Astrocyte of the cerebellum (primary cell): ENCODE data around the gene ARPP21.

ENCODE experiments used
- DNase-seq: peaks from one replicate; pipeline ENCODE4 v3.0.0-alpha.2; 2011; ENCODE audit warnings: low read depth
- H3K4me3 ChIP-seq: 2 replicates; pipeline ENCODE4 v1.5.1; 2011; ENCODE audit warnings: mild to moderate bottlenecking, low read depth, low read length, moderate library complexity
- CTCF ChIP-seq: IDR thresholded peaks from 2 replicates; pipeline ENCODE4 v1.5.1; 2012; ENCODE audit warnings: low read length, low read depth, moderate library complexity, mild to moderate bottlenecking; ENCODE audit errors: missing control alignments
- in situ Hi-C: cut with HindIII; loops from 2 replicates; pipeline ENCODE4 v1.10.0; 2017; ENCODE audit warnings: low sequenced_read_pairs

The ARPP21 gene

DNA sequence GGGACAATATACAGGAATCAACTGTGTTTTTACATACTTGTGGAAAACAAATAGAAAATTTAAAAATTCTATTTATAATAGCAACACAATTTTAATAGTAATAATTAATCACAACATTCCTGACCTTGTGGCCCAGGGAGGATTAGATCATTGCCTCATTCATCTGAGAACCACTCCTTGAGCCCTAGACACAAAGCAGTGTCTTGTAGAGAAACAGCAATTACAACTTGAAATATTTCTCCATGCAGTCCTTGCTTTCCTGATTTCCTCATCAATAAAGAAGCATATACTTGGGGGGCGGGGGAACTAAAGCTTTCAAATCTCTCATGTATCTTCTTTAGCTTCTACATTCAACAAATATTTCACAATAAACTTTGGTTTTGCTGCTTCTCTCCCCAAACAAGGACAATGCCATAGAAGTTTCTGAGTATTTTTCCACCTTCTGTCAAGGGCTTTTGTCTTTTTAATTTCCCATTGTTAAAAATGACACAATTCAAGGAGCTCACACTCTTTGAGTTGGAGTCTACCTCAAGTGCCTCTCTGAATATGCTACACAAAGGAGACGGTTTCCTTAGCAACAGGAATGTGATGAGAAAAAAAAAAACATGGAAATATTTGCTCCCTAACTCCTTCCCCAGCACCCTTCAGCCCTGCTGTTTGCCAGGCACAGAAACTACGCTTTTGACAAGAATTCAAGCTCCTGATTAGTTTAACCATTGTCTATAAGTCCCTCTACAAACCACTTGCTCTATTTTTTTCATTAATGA, 118.8 kb downstream of the ARPP21 start:
- in situ Hi-C loops = no loop called here
- no peak for TF ChIP-seq CTCF
- no peak for DNase-seq
- H3K4me3 ChIP-seq = no peak overlapping the region

- no peak for DNase-seq
- in situ Hi-C loops = no loop called here
- no peak overlapping the region for H3K4me3 ChIP-seq
- TF ChIP-seq CTCF = no peak
Measured at GRCh38 chr3:35760146-35760545, 120.8 kb downstream of the ARPP21 start.

DNA sequence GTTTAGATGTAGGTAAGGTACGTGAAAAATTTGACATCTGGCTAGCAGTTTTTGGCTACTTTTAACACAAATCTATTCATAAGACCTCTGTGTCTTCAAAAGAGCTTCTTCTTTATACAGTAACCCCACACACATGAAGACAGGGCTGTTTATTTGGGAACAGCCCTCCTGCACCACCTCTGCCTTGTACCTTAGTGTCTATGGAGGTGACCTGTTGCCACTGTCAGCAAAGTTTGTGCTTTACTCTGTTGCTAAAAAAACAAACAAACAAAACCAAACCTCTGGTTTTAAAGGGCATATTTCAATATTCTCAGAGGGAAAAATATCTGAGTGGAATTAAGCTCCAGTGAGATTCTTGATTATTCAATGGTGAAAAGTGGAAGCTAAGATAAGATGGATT, 122.0 kb downstream of the ARPP21 start:
- in situ Hi-C loops = no loop called here
- no peak overlapping the region for H3K4me3 ChIP-seq
- no peak for DNase-seq
- no peak for TF ChIP-seq CTCF

- no peak for TF ChIP-seq CTCF
- no peak overlapping the region for H3K4me3 ChIP-seq
- in situ Hi-C loops = no loop called here
- DNase-seq = no peak
Measured at GRCh38 chr3:35772381-35773015, 133.2 kb downstream of the ARPP21 start.

DNA sequence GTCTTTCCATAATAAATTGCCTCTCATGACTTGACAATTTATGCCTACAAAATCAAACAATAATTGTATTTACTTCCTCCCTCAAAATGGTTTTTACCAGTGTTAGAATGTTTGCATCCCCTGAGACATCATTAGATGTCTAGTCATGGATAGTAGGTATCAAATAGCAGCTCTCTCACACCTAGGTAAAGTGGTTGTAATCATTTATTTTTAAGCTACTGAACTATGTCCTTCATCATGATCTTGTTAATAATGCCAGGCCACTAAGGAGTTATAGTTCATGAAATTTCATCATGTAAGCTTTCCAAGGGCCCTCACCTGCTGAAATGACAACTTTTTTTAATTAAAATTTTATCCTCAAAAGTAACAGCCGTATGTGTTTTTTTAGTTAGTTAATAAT, 134.1 kb downstream of the ARPP21 start:
- DNase-seq = no peak
- TF ChIP-seq CTCF = no peak

DNA sequence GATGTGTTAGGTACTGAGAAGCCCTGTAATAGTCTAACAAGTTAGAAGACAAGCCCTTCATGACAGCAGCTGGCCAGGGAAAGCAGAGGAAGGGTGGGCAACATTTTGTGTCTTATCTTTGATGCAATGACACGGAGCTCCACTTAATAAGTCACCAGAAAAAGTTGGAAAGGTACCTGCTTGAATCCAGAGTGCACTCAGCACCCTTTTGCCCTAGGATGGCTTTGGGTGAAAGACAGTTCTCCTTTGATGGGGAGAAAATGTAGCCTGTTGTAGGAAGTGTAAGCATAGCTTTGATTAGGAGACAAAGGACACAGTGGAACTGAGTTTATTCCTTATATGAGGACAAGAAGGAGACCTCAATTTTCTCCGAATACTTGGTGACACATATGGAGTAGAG, 137.0 kb downstream of the ARPP21 start:
- no peak for TF ChIP-seq CTCF
- no peak for DNase-seq
- in situ Hi-C loops = no loop called here

More for the DNA sequence above, 134.1 kb downstream of the ARPP21 start:
- in situ Hi-C loops = no loop called here
- no peak overlapping the region for H3K4me3 ChIP-seq

More for the DNA sequence above, 137.0 kb downstream of the ARPP21 start:
- no peak overlapping the region for H3K4me3 ChIP-seq
